SK-N-SH (cell line): ENCODE measurements around the gene ZNF865. TPM values are rescaled to one million over a fixed set of nuclear protein-coding genes. Genes with fewer than 3 reads are reported as not detected.

ENCODE experiments used
- CTCF ChIA-PET: fragments of 300-600, 350-600 bp; formaldehyde crosslinking; extraction: SDS; loops from one replicate; lab custom pipeline; 2021; lab: Yijun Ruan, JAX
- POLR2A ChIA-PET: fragments of 350-600 bp; sonication (Branson Sonifier 250); formaldehyde crosslinking; extraction: SDS; loops from one replicate; lab custom pipeline; 2020; ENCODE audit warnings: antibody characterized with exemption, inconsistent platforms; lab: Yijun Ruan, JAX
- DNase-seq: peaks from one replicate; pipeline ENCODE4 v3.0.0; 2012
- H2AFZ ChIP-seq: fragments of 200-600 bp; sonication (generic); 2 replicates; pipeline ENCODE4 v1.8.1; 2016; ENCODE audit warnings: antibody characterized with exemption, mild to moderate bottlenecking, low read depth
- H3F3A ChIP-seq: fragments of 200-600 bp; sonication (generic); replicated peaks from 2 replicates; pipeline ENCODE3; 2016; ENCODE audit warnings: antibody characterized with exemption, mild to moderate bottlenecking; ENCODE audit not compliant: insufficient read depth
- H3K27ac ChIP-seq, 2 experiments: fragments of 200-500 bp in 1 of 2; fragments of 200-600 bp in 1 of 2; sonication (Bioruptor generic) in 1 of 2; sonication (generic), shearing (Covaris generic) in 1 of 2; 2 replicates each; pipeline versions ENCODE4 v1.5.1 to v1.6.1; 2014 to 2016; ENCODE audit warnings: low read depth in 2 of 2, inconsistent platforms in 1 of 2, low read length in 1 of 2, mild to moderate bottlenecking in 1 of 2, mixed read lengths in 1 of 2
- H3K27me3 ChIP-seq: fragments of 200-600 bp; sonication (generic), shearing (Covaris generic); 2 replicates; pipeline ENCODE4 v1.6.1; 2016; ENCODE audit warnings: mixed run types; ENCODE audit not compliant: insufficient read depth
- H3K36me3 ChIP-seq, 2 experiments: fragments of 200-500 bp in 1 of 2; fragments of 200-600 bp in 1 of 2; sonication (Bioruptor generic) in 1 of 2; sonication (generic) in 1 of 2; replicated peaks in 1 of 2; 2 replicates each; pipeline versions ENCODE3 to v1.5.1; 2014 to 2016; ENCODE audit warnings: low read length in 1 of 2, mild to moderate bottlenecking in 1 of 2; ENCODE audit not compliant: insufficient read depth in 2 of 2, control insufficient read depth in 1 of 2
- H3K4me1 ChIP-seq, 2 experiments: fragments of 200-500 bp in 1 of 2; fragments of 200-600 bp in 1 of 2; sonication (Bioruptor generic) in 1 of 2; sonication (generic), shearing (Covaris generic) in 1 of 2; 2 replicates each; pipeline versions ENCODE4 v1.5.1 to v1.6.1; 2014 to 2016; ENCODE audit warnings: low read depth in 1 of 2, low read length in 1 of 2, mixed run types in 1 of 2; ENCODE audit not compliant: insufficient read depth in 2 of 2, control insufficient read depth in 1 of 2
- H3K4me2 ChIP-seq: fragments of 200-600 bp; sonication (generic), shearing (Covaris generic); 2 replicates; pipeline ENCODE4 v1.6.1; 2017; ENCODE audit warnings: mixed run types
- H3K4me3 ChIP-seq, 2 experiments: fragments of 200-500 bp in 1 of 2; fragments of 200-600 bp in 1 of 2; sonication (Bioruptor generic) in 1 of 2; sonication (generic), shearing (Covaris generic) in 1 of 2; 2 replicates each; pipeline versions ENCODE4 v1.5.1 to v1.8.1; 2014 to 2016; ENCODE audit warnings: low read depth in 2 of 2, inconsistent platforms in 1 of 2, low read length in 1 of 2, mild to moderate bottlenecking in 1 of 2, mixed read lengths in 1 of 2, moderate library complexity in 1 of 2
- H3K79me2 ChIP-seq: fragments of 200-600 bp; sonication (generic); 2 replicates; pipeline ENCODE4 v1.8.1; 2017; ENCODE audit warnings: mild to moderate bottlenecking; ENCODE audit not compliant: insufficient read depth
- H3K9ac ChIP-seq: fragments of 200-600 bp; sonication (generic); 2 replicates; pipeline ENCODE4 v1.6.1; 2017; ENCODE audit warnings: mixed run types
- H3K9me2 ChIP-seq: fragments of 200-600 bp; sonication (generic); 2 replicates; pipeline ENCODE4 v1.6.1; 2017; ENCODE audit warnings: mixed run types
- H3K9me3 ChIP-seq: fragments of 200-600 bp; sonication (generic); 2 replicates; pipeline ENCODE4 v1.6.1; 2017; ENCODE audit warnings: mixed run types, mild to moderate bottlenecking, moderate library complexity
- H4K20me1 ChIP-seq: fragments of 200-600 bp; sonication (generic); 2 replicates; pipeline ENCODE4 v1.6.1; 2017; ENCODE audit warnings: mild to moderate bottlenecking, mixed run types; ENCODE audit not compliant: insufficient read depth
- EZH2phosphoT487 ChIP-seq: fragments of 200-600 bp; sonication (generic); IDR thresholded peaks from 2 replicates; pipeline ENCODE4 v1.6.1; 2017; ENCODE audit warnings: low read depth, mixed run types, mild to moderate bottlenecking, antibody characterized with exemption, moderate library complexity, borderline replicate concordance
- FOXJ3 ChIP-seq: sonication (generic); formaldehyde crosslinking; IDR thresholded peaks from 2 replicates; pipeline ENCODE4 v1.5.1; 2020; ENCODE audit warnings: mild to moderate bottlenecking, missing genetic modification reagents
- GATA2 ChIP-seq: sonication (generic); formaldehyde crosslinking; IDR thresholded peaks from 2 replicates; pipeline ENCODE4 v1.5.0; 2020; ENCODE audit warnings: mild to moderate bottlenecking, missing genetic modification reagents
- IRF3 ChIP-seq: fragments of 150-350 bp; IDR thresholded peaks from 2 replicates; pipeline ENCODE4 v1.6.1; 2016; ENCODE audit warnings: mild to moderate bottlenecking, low read depth, low read length
- JUND ChIP-seq: IDR thresholded peaks from 2 replicates; pipeline ENCODE4 v1.4.0; 2012
- NFIC ChIP-seq: IDR thresholded peaks from 2 replicates; pipeline ENCODE4 v1.4.0; 2012; ENCODE audit warnings: borderline replicate concordance
- NRF1 ChIP-seq: IDR thresholded peaks from 2 replicates; pipeline ENCODE4 v1.6.1; 2012; ENCODE audit warnings: low read depth, mild to moderate bottlenecking, low read length
- REST ChIP-seq: IDR thresholded peaks from 2 replicates; pipeline ENCODE4 v1.6.1; 2012; ENCODE audit warnings: mild to moderate bottlenecking, low read depth, low read length, moderate library complexity
- RXRA ChIP-seq: IDR thresholded peaks from 2 replicates; pipeline ENCODE4 v1.4.0; 2012; ENCODE audit warnings: low read depth, mild to moderate bottlenecking, borderline replicate concordance
- SIN3A ChIP-seq: IDR thresholded peaks from 2 replicates; pipeline ENCODE4 v1.6.1; 2012; ENCODE audit warnings: low read depth, mild to moderate bottlenecking, low read length, moderate library complexity, borderline replicate concordance
- TCF12 ChIP-seq: IDR thresholded peaks from 2 replicates; pipeline ENCODE4 v1.4.0; 2012
- WGBS: methylation state at CpG from one replicate; pipeline ENCODE4 v1.1.6; 2017; ENCODE audit warnings: low lambda C conversion rate; 5-methylcytosine and 5-hydroxymethylcytosine counted together
- polyA plus RNA-seq, 3 experiments: library from polyadenylated mRNA; depleted of rRNA; stranded (reverse); fragments of >200 nt; gene quantifications; 2 replicates each; pipeline ENCODE4 v1.2.3, GENCODE V29; 2012
- TF ChIP-seq, protein P1 (sequence below): fragments of 150-350 bp; IDR thresholded peaks from 2 replicates; pipeline ENCODE4 v1.6.1; 2017; ENCODE audit warnings: antibody characterized with exemption, low read length, low read depth, borderline replicate concordance

Gene ZNF865
- polyA plus RNA-seq, 1 of the 3 experiments (the other 2 are of a cell fraction) = 5.0 TPM

DNA sequence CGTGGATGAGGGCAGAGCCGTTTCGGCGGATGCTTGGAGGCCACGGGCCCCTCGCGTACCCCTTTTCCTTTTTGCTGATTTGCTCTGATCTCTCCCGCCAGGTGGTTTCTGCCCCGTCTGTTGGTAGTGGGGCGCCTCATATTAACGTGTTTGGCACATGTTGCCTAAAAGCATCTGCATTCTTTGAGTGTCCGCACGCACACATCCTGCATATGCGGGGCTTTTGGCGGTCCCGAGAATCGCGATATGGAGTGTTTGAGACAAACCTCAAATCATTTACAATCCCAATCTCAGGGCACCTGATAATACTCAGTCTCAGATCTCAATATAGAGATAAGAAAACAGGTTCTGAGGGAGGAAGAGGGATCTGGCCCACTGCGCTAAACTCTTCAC is 50.2 kb downstream of the ZNF865 start:
- no peak overlapping the region for H2AFZ ChIP-seq
- H3K4me1 ChIP-seq = peaks cover 14 to 27% of the 10 kb centered on the region in 2 experiments; a peak in 3 of 4 replicates
- no peaks in the 10 kb centered on the region for H3K9me3 ChIP-seq
- ChIA-PET CTCF (interaction anchor here (2.1 to 4.7 kb wide), 3 partner anchors 16 to 23 kb away, joined by 8 to 34 read pairs (median 20); no protein-coding TSS in a partner anchor), POLR2A (no interaction called here)
- peaks cover 53% of the 10 kb centered on the region for H4K20me1 ChIP-seq
- peaks cover 5% of the 10 kb centered on the region for H3F3A ChIP-seq
- H3K27ac ChIP-seq = peak overlapping the region; percentile 99
- TF ChIP-seq JUND (no peak), RXRA (no peak), NFIC (no peak), SIN3A (0 out of 2 replicates have a peak, but pooled peaks have one; percentile 62), GATA2 (CRISPR knock-in tag) (0 out of 2 replicates have a peak, but pooled peaks have one; percentile 18), EZH2phosphoT487 (no peak), FOXJ3 (CRISPR knock-in tag) (no peak), NRF1 (no peak), IRF3 (no peak), REST (no peak), TCF12 (no peak)
- TF ChIP-seq, protein P1, sequence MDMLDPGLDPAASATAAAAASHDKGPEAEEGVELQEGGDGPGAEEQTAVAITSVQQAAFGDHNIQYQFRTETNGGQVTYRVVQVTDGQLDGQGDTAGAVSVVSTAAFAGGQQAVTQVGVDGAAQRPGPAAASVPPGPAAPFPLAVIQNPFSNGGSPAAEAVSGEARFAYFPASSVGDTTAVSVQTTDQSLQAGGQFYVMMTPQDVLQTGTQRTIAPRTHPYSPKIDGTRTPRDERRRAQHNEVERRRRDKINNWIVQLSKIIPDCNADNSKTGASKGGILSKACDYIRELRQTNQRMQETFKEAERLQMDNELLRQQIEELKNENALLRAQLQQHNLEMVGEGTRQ = no peak
- H3K9ac ChIP-seq = peak overlapping the region; percentile 99
- peak overlapping the region; percentile 92 to 96 for H3K4me3 ChIP-seq
- H3K9me2 ChIP-seq = no peaks in the 10 kb centered on the region
- H3K36me3 ChIP-seq = peaks cover 20 to 34% of the 10 kb centered on the region in 2 experiments
- peaks cover 57% of the 10 kb centered on the region for H3K79me2 ChIP-seq
- DNase-seq = no peak
- under 1% methylated on average over 19 of the region's 19 CpGs for WGBS
- H3K27me3 ChIP-seq = no peaks in the 10 kb centered on the region
- H3K4me2 ChIP-seq = peak overlapping the region; percentile 99
